Neural cell (in vitro differentiated cells): ENCODE measurements around the gene MYO3B. TPM values are rescaled to one million over a fixed set of nuclear protein-coding genes. Genes with fewer than 3 reads are reported as not detected.

Source experiments
- H2AFZ ChIP-seq: fragments of 200-600, 300-800 bp; sonication (generic), shearing (Covaris generic); 2 replicates; pipeline ENCODE4 v1.6.0; 2014; ENCODE audit warnings: low read depth, mild to moderate bottlenecking, antibody characterized with exemption, low read length, moderate library complexity
- H3F3A ChIP-seq: fragments of 200-600 bp; shearing (Covaris generic); 2 replicates; pipeline ENCODE4 v1.6.1; 2016; ENCODE audit warnings: mild to moderate bottlenecking, moderate library complexity, mixed read lengths, antibody characterized with exemption, low read length; ENCODE audit not compliant: insufficient read depth, poor library complexity, severe bottlenecking
- H3K27ac ChIP-seq: fragments of 200-600, 300-800 bp; sonication (generic), shearing (Covaris generic); 2 replicates; pipeline ENCODE4 v1.5.1; 2014; ENCODE audit warnings: mild to moderate bottlenecking, low read length, moderate library complexity
- H3K27me3 ChIP-seq: fragments of 300-800, 200-600 bp; sonication (generic), shearing (Covaris generic); 2 replicates; pipeline ENCODE4 v1.6.0; 2014; ENCODE audit warnings: mild to moderate bottlenecking, low read depth, low read length, moderate library complexity; ENCODE audit not compliant: insufficient read depth
- H3K36me3 ChIP-seq: fragments of 300-800, 200-600 bp; sonication (generic), shearing (Covaris generic); 2 replicates; pipeline ENCODE4 v1.5.1; 2014; ENCODE audit warnings: mild to moderate bottlenecking, antibody characterized with exemption, low read length, moderate library complexity; ENCODE audit not compliant: insufficient read depth
- H3K4me2 ChIP-seq: fragments of 300-800, 200-600 bp; sonication (generic), shearing (Covaris generic); 2 replicates; pipeline ENCODE4 v1.6.0; 2014; ENCODE audit warnings: mild to moderate bottlenecking, low read length
- H3K4me3 ChIP-seq: fragments of 300-800, 200-600 bp; sonication (generic), shearing (Covaris generic); 2 replicates; pipeline ENCODE4 v1.5.1; 2014; ENCODE audit warnings: mild to moderate bottlenecking, low read length, moderate library complexity
- H3K79me2 ChIP-seq: fragments of 200-600 bp; shearing (Covaris generic); replicated peaks from 2 replicates; pipeline ENCODE4 v1.6.0; 2014; ENCODE audit warnings: mild to moderate bottlenecking, low read length, moderate library complexity; ENCODE audit not compliant: insufficient read depth
- H3K9ac ChIP-seq: fragments of 300-800, 200-600 bp; sonication (generic), shearing (Covaris generic); 2 replicates; pipeline ENCODE4 v1.6.1; 2016; ENCODE audit warnings: mild to moderate bottlenecking, low read length, mixed read lengths
- H3K9me2 ChIP-seq: fragments of 200-600 bp; shearing (Covaris generic); 2 replicates; pipeline ENCODE4 v1.6.1; 2016; ENCODE audit warnings: mild to moderate bottlenecking, low read length, mixed read lengths; ENCODE audit not compliant: insufficient read depth
- H3K9me3 ChIP-seq: fragments of 200-600, 300-800 bp; sonication (generic), shearing (Covaris generic); 2 replicates; pipeline ENCODE4 v1.6.1; 2016; ENCODE audit warnings: mild to moderate bottlenecking, mixed run types, low read length, moderate library complexity, mixed read lengths
- H4K20me1 ChIP-seq: fragments of 200-600 bp; shearing (Covaris generic); 2 replicates; pipeline ENCODE4 v1.6.1; 2016; ENCODE audit warnings: mild to moderate bottlenecking, mixed run types; ENCODE audit not compliant: insufficient read depth
- EP300 ChIP-seq: fragments of 450-650 bp; conservative IDR thresholded peaks from 2 replicates; pipeline ENCODE4 v1.6.1; 2014; ENCODE audit warnings: antibody characterized with exemption, mild to moderate bottlenecking, moderate library complexity; ENCODE audit not compliant: poor library complexity, severe bottlenecking
- EZH2 ChIP-seq: fragments of 200-600, 300-800 bp; shearing (Covaris generic), sonication (generic); IDR thresholded peaks from 2 replicates; pipeline ENCODE4 v1.6.1; 2014; ENCODE audit warnings: antibody characterized with exemption, low read length, borderline replicate concordance, mild to moderate bottlenecking; ENCODE audit not compliant: insufficient read depth, poor library complexity, severe bottlenecking
- MXI1 ChIP-seq: fragments of 450-650 bp; conservative IDR thresholded peaks from 2 replicates; pipeline ENCODE4 v1.6.1; 2014; ENCODE audit warnings: antibody characterized with exemption, mild to moderate bottlenecking; ENCODE audit not compliant: poor library complexity, severe bottlenecking
- POLR2AphosphoS5 ChIP-seq: IDR thresholded peaks from 2 replicates; pipeline ENCODE4 v1.6.1; 2012
- RAD21 ChIP-seq: fragments of 450-650 bp; conservative IDR thresholded peaks from 2 replicates; pipeline ENCODE4 v1.6.1; 2014; ENCODE audit warnings: antibody characterized with exemption, mild to moderate bottlenecking, moderate library complexity
- SMC3 ChIP-seq: fragments of 450-650 bp; conservative IDR thresholded peaks from 2 replicates; pipeline ENCODE4 v1.6.1; 2014; ENCODE audit warnings: antibody characterized with exemption, mild to moderate bottlenecking, moderate library complexity; ENCODE audit not compliant: poor library complexity
- TAF1 ChIP-seq: IDR thresholded peaks from 2 replicates; pipeline ENCODE4 v1.6.1; 2012; ENCODE audit warnings: low read depth
- polyA plus RNA-seq: library from polyadenylated mRNA; depleted of rRNA; stranded (reverse); fragments of >200 nt; gene quantifications from 2 replicates; pipeline ENCODE4 v1.2.3, GENCODE V29; 2014
- TF ChIP-seq, protein P1 (sequence below): fragments of 450-650 bp; IDR thresholded peaks from 2 replicates; pipeline ENCODE4 v1.5.1; 2014; ENCODE audit warnings: antibody characterized with exemption, mild to moderate bottlenecking, moderate library complexity; ENCODE audit not compliant: poor library complexity, severe bottlenecking
- TF ChIP-seq, protein P2 (sequence below): IDR thresholded peaks from 2 replicates; pipeline ENCODE4 v1.6.1; 2012; ENCODE audit warnings: borderline replicate concordance

MYO3B gene
- polyA plus RNA-seq, 1 donor from 2014 or later, result 0.11 TPM

DNA sequence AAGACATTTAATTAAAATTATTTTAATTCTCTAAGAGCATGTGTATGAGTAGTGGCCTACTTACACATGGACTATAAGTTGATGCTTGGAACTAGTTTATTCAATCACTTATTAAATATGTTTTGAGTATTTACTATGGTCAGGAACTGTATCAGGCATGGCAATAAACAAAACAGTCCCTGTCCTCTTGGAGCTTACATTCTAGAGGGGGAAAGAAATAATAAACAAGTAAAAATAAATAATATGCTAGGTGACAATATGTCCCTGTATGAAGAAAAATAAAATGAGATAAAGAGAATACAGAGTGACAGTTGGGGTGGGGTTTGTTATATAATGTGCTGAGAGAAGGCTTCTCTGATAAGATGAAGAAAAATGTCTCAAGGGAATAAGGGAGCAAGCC, 74.5 kb downstream of the MYO3B start:
- Histone ChIP-seq H3K79me2 (no peaks in the 10 kb centered on the region), H3K36me3 (no peaks in the 10 kb centered on the region), H2AFZ (no peak overlapping the region), H3K4me2 (no peak overlapping the region), H3K9me3 (no peaks in the 10 kb centered on the region), H3F3A (no peaks in the 10 kb centered on the region), H3K9ac (no peak overlapping the region), H3K9me2 (no peaks in the 10 kb centered on the region), H3K27me3 (no peaks in the 10 kb centered on the region), H4K20me1 (no peaks in the 10 kb centered on the region), H3K27ac (no peak overlapping the region), H3K4me3 (no peak overlapping the region)
- TF ChIP-seq POLR2AphosphoS5 (no peak), MXI1 (no peak), EZH2 (no peak), TAF1 (no peak), EP300 (no peak), RAD21 (no peak), SMC3 (no peak)
- TF ChIP-seq, protein P1, sequence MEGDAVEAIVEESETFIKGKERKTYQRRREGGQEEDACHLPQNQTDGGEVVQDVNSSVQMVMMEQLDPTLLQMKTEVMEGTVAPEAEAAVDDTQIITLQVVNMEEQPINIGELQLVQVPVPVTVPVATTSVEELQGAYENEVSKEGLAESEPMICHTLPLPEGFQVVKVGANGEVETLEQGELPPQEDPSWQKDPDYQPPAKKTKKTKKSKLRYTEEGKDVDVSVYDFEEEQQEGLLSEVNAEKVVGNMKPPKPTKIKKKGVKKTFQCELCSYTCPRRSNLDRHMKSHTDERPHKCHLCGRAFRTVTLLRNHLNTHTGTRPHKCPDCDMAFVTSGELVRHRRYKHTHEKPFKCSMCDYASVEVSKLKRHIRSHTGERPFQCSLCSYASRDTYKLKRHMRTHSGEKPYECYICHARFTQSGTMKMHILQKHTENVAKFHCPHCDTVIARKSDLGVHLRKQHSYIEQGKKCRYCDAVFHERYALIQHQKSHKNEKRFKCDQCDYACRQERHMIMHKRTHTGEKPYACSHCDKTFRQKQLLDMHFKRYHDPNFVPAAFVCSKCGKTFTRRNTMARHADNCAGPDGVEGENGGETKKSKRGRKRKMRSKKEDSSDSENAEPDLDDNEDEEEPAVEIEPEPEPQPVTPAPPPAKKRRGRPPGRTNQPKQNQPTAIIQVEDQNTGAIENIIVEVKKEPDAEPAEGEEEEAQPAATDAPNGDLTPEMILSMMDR, result no peak
- TF ChIP-seq, protein P2, sequence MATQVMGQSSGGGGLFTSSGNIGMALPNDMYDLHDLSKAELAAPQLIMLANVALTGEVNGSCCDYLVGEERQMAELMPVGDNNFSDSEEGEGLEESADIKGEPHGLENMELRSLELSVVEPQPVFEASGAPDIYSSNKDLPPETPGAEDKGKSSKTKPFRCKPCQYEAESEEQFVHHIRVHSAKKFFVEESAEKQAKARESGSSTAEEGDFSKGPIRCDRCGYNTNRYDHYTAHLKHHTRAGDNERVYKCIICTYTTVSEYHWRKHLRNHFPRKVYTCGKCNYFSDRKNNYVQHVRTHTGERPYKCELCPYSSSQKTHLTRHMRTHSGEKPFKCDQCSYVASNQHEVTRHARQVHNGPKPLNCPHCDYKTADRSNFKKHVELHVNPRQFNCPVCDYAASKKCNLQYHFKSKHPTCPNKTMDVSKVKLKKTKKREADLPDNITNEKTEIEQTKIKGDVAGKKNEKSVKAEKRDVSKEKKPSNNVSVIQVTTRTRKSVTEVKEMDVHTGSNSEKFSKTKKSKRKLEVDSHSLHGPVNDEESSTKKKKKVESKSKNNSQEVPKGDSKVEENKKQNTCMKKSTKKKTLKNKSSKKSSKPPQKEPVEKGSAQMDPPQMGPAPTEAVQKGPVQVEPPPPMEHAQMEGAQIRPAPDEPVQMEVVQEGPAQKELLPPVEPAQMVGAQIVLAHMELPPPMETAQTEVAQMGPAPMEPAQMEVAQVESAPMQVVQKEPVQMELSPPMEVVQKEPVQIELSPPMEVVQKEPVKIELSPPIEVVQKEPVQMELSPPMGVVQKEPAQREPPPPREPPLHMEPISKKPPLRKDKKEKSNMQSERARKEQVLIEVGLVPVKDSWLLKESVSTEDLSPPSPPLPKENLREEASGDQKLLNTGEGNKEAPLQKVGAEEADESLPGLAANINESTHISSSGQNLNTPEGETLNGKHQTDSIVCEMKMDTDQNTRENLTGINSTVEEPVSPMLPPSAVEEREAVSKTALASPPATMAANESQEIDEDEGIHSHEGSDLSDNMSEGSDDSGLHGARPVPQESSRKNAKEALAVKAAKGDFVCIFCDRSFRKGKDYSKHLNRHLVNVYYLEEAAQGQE, result no peak

DNA sequence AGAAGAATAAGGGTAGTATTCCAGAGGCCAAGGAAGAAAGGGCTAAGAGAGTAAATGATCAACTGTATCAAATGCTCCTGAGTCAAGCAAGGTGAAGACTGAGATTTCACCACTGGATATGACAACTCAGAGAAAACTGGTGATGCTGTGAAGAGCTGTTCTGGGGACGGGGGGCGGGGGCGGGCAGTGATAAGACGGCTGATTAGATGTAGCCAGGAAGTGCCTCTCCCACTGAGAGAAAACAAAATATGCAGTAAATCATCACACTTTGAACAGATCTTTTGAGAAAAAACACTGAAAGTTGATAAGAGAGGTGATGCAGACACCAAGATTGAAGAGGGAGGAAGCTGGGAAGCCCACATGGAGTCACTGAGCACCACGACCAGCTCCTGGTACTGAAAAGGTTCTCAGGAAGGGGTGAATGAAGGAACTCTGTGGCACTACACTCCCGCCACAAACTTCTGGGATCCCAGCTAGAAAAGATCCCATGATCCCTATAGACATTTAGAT, 75.8 kb downstream of the MYO3B start:
- H3K4me2 ChIP-seq, result no peak overlapping the region
- TF ChIP-seq EZH2, result no peak
- TF ChIP-seq SMC3, result no peak
- TF ChIP-seq MXI1, result no peak
- TF ChIP-seq TAF1, result no peak
- no peak for TF ChIP-seq POLR2AphosphoS5
- no peak for TF ChIP-seq EP300
- no peak for TF ChIP-seq RAD21
- TF ChIP-seq, protein P1, result no peak
- TF ChIP-seq, protein P2, result no peak
- no peaks in the 10 kb centered on the region for H3K36me3 ChIP-seq
- no peak overlapping the region for H3K4me3 ChIP-seq
- H3K27me3 ChIP-seq, result no peaks in the 10 kb centered on the region
- no peaks in the 10 kb centered on the region for H3F3A ChIP-seq
- H3K27ac ChIP-seq, result no peak overlapping the region
- no peak overlapping the region for H2AFZ ChIP-seq
- no peaks in the 10 kb centered on the region for H3K9me2 ChIP-seq
- H4K20me1 ChIP-seq, result no peaks in the 10 kb centered on the region
- no peak overlapping the region for H3K9ac ChIP-seq
- no peaks in the 10 kb centered on the region for H3K9me3 ChIP-seq
- H3K79me2 ChIP-seq, result no peaks in the 10 kb centered on the region
